Kidney epithelial cell (primary cell): Measurements from ENCODE around the gene TMEM145. TPM values are rescaled to one million over a fixed set of nuclear protein-coding genes. Genes with fewer than 3 reads are reported as not detected.
"Not testable (repeated sequence)": the region's sequence is repeated elsewhere in the genome, so short reads cannot be mapped to it uniquely, and the experiment has no call there.

Source experiments
- DNase-seq: peaks from one replicate; pipeline ENCODE4 v3.0.0-alpha.2; 2010; ENCODE audit warnings: low read depth
- H3K27me3 ChIP-seq: 2 replicates; pipeline ENCODE4 v1.6.0; 2011; ENCODE audit warnings: low read length; ENCODE audit not compliant: control insufficient read depth, insufficient read depth
- H3K36me3 ChIP-seq: 2 replicates; pipeline ENCODE4 v1.5.1; 2011; ENCODE audit warnings: low read length; ENCODE audit not compliant: control insufficient read depth, insufficient read depth
- H3K4me3 ChIP-seq: 2 replicates; pipeline ENCODE4 v1.5.1; 2011; ENCODE audit warnings: low read depth, mild to moderate bottlenecking, control low read depth, low read length
- CTCF ChIP-seq: IDR thresholded peaks from 2 replicates; pipeline ENCODE4 v1.5.1; 2011; ENCODE audit warnings: mild to moderate bottlenecking, moderate library complexity, low read length, control low read depth, inconsistent platforms; ENCODE audit not compliant: insufficient read depth, poor library complexity, severe bottlenecking
- total RNA-seq: library from RNA; depleted of rRNA; stranded (reverse); fragments of >200 nt; gene quantifications from 2 replicates; pipeline ENCODE4 v1.2.3, GENCODE V29; 2015

Gene TMEM145
- total RNA-seq, 1 donor from 2014 or later, result 0.54 TPM

GRCh38 chr19:42330241-42330711 is 17.2 kb downstream of the TMEM145 start:
- DNase-seq, result no peak
- Histone ChIP-seq H3K4me3 (no peak overlapping the region), H3K36me3 (no peaks in the 10 kb centered on the region), H3K27me3 (no peaks in the 10 kb centered on the region)
- TF ChIP-seq CTCF, result no peak

GRCh38 chr19:42331333-42331732 is 18.2 kb downstream of the TMEM145 start:
- DNase-seq, H3K4me3 ChIP-seq, H3K27me3 ChIP-seq, H3K36me3 ChIP-seq: not testable (repeated sequence)

- H3K4me3 ChIP-seq, result no peak overlapping the region
- H3K36me3 ChIP-seq, result no peaks in the 10 kb centered on the region
- no peak for TF ChIP-seq CTCF
- no peaks in the 10 kb centered on the region for H3K27me3 ChIP-seq
- no peak for DNase-seq
These were observed 18.9 kb downstream of the TMEM145 start for GRCh38 chr19:42332059-42332458.

- no peak for TF ChIP-seq CTCF
- Histone ChIP-seq H3K4me3 (no peak overlapping the region), H3K27me3 (no peaks in the 10 kb centered on the region), H3K36me3 (no peaks in the 10 kb centered on the region)
- no peak for DNase-seq
These were observed 19.9 kb downstream of the TMEM145 start for GRCh38 chr19:42333018-42333417.

- H3K36me3 ChIP-seq, result no peaks in the 10 kb centered on the region
- H3K4me3 ChIP-seq, result no peak overlapping the region
- DNase-seq, result no peak
- no peaks in the 10 kb centered on the region for H3K27me3 ChIP-seq
- no peak for TF ChIP-seq CTCF
These were observed 21.0 kb downstream of the TMEM145 start for GRCh38 chr19:42333975-42334696.

GRCh38 chr19:42334697-42335373 is 21.7 kb downstream of the TMEM145 start:
- no peak overlapping the region for H3K4me3 ChIP-seq
- TF ChIP-seq CTCF, result no peak
- DNase-seq, result no peak
- no peaks in the 10 kb centered on the region for H3K36me3 ChIP-seq
- H3K27me3 ChIP-seq, result no peaks in the 10 kb centered on the region
